Hematopoietic multipotent progenitor cell treated with erythropoietin and hydrocortisone succinate and interleukin-3 and kit ligand, for 4 days (in vitro differentiated cells): Measurements from ENCODE around the gene ATXN7L3.

Experiments
- DNase-seq: peaks from one replicate; pipeline ENCODE4 v3.0.0-alpha.2; 2015

ATXN7L3 gene

DNA sequence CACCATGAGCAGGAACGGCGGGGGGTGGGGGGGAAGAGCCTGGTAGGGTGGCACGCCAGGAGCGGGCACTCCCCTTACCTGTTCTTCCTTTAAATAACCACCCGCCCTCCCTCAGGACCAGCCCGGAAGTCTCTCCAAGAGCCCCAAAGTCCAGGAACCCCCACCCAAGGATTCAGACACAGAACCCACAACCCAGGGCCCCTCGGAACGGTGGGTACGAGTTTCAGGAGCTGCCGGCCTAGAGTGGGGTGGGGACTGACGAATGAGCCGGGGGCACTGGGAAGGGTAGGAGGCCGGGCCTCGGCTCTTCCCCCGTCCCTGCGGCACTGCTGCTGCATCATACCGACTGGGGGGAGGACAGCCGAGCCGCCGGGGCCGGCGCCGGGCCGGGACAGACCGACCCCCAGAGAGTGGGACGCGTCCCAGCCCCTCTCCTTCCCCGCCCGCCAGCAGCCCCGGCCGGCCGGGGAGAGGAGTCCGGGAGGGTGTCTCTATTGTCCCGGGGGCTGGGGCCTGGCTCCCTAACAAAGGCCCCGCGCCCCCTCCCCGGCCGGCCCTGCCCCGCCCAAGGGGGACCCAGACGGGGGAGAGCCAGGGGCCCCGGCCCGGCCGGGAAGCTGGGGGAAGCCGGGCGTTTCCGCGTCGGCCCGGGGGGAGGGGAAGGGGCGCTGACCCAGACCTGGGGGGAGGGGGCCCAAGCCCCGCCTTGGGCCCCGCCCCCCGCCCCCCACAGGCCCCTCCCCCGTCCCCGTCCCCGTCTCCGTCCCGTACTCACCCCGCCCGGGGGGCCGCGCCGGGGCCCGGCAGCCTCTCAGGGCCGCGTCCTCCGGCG, 747 bp downstream of the ATXN7L3 start:
- DNase-seq = peak; percentile 79

DNA sequence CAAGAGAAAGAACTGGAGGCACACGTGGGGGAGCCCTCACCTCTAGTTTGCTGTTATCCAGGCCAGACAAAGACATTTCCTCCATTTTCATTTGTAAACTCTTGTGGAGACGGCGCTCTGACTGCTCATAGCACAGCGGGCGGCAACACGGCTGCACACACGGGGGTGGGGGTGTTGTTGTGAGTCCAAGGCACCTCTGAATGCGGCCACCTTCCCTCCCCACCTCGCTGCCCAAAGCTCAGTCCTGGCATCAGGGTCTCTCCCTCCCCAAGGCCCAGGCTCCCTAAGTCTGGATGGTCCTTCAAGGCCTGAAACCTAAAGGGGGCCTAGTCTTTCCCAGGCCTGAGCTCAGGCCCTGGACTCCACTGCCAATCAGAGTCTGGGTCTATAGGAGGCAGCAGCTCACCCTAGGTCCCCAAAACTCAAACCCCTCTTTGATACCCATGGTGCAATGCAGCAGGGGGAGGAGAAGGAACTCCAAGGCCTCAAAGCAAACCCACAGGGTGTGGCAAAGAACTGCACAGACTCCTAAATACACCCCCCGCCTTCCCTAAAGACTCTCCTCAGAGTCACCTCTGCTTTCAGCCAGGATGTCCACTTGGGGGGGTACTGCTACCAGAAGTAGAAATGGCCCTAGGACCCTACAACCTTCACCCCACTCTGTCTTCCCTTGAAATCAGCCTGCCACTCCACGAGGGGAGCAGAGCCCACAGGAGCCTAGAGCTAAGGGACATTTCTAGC, 1.5 kb downstream of the ATXN7L3 start:
- peak; percentile 98 for DNase-seq

DNA sequence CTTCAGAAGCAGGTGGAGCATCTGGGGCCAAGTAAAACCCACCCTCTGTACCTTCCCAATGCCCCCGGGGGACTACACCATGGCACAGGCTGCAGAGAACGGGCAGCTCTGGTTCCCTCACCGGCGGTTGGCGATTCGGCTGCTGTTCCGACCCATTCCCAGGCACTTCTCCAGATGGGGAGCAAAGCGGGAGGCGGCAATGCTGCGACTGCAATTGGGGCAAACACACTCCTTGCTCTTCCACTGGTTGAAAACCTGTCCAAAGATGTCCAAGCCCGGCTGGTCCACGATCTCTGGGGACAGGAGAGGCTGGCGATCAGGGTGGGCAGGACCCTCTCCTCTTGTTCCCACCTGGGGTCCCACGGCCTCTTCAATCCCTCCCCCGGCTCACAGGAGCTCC, 2.6 kb downstream of the ATXN7L3 start:
- DNase-seq = no peak

DNA sequence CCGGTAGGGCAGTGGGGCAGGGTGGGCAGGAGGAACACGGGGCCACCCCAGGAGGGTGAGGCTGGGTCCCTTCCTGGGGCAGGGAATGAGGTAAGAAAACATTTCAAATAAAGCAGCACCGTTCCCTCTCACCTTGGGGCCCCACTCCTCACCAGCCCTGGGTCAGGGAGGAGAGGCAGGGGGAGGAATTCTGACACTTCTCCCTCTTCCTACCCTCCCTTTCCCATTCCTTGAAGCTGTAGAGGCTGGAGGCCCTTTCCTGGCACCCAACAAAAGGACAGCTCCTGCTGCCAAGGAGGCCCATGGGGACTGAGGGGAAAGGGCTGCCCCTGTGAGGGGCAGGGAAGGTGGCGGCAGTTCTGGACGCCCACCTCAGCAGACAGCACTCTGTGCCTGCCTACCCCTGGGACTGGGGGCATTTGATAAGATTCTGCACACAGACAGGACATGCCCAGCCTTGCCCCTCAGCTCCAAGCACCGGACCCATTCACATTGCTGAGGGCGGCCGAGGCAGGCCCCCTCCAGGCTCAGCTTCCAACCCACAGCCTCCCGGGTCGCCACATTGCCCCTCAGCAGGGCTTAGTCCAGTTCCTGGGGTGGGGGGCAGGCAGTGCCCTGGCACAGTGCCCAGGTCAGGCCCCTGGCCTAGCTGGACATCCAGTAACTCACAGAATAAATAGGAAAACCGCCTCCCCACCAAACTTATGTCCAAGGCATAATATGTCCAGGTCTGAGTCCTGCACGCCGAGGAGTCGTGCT, 6.2 kb downstream of the ATXN7L3 start:
- no peak for DNase-seq

DNA sequence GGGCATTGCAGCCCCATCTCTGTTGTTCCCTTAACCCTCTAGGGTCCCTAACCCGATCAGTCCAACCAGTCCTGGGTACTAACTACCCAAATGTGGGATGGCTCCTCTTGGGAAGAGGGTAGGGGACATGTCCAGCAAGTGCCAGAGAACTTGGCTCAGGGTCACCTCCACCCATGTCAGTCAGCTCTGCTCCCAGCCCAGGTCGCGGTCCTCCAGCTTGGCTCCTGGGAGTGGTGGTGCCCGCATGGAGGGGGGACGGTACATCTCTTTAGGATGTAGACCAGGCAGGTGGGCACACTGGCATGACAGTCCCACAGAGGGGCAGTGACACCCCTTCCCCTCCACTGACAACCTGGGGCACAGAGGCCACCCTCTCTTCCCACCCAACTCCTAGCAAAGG, 6.9 kb downstream of the ATXN7L3 start:
- DNase-seq = no peak

DNA sequence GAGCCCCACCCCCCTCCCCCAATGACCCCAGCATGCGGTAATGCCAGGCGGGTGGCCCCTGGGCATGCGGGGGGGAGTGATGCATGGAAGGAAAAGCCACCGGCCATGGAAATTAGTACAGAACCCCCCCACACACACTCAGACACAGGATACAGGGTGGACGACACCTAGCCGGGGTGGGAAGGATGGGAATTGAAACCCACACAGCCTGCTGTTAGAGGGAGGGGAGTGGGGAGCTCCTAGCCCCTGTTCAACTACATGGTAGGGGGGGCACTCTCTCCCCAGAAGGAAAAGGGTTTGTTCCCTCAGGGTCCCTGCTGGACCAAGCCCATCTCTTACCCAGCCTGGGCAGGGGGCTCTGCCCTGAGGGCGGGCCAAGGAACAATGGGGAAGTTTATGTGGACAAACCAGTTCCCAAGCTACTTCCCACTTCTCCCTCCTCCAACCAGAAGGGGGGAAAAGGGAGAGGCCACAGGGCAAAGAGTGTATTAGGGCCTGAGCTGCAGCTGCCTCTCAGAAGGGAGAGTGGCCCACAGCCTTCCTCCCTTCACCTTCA, 7.7 kb downstream of the ATXN7L3 start:
- DNase-seq = no peak

DNA sequence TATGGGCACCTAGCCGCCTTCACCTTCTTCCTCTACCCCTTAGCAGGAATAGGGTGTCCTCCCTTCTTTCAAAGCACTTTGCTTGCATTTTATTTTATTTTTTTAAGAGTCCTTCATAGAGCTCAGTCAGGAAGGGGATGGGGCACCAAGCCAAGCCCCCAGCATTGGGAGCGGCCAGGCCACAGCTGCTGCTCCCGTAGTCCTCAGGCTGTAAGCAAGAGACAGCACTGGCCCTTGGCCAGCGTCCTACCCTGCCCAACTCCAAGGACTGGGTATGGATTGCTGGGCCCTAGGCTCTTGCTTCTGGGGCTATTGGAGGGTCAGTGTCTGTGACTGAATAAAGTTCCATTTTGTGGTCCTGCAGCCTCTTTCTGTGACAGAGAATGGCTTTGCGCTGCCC, 8.3 kb downstream of the ATXN7L3 start:
- no peak for DNase-seq

DNA sequence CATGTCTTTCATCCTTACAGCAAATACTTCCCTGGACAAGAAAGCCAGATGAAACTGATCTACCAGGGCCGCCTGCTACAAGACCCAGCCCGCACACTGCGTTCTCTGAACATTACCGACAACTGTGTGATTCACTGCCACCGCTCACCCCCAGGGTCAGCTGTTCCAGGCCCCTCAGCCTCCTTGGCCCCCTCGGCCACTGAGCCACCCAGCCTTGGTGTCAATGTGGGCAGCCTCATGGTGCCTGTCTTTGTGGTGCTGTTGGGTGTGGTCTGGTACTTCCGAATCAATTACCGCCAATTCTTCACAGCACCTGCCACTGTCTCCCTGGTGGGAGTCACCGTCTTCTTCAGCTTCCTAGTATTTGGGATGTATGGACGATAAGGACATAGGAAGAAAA, 9.2 kb downstream of the ATXN7L3 start:
- DNase-seq = no peak

DNA sequence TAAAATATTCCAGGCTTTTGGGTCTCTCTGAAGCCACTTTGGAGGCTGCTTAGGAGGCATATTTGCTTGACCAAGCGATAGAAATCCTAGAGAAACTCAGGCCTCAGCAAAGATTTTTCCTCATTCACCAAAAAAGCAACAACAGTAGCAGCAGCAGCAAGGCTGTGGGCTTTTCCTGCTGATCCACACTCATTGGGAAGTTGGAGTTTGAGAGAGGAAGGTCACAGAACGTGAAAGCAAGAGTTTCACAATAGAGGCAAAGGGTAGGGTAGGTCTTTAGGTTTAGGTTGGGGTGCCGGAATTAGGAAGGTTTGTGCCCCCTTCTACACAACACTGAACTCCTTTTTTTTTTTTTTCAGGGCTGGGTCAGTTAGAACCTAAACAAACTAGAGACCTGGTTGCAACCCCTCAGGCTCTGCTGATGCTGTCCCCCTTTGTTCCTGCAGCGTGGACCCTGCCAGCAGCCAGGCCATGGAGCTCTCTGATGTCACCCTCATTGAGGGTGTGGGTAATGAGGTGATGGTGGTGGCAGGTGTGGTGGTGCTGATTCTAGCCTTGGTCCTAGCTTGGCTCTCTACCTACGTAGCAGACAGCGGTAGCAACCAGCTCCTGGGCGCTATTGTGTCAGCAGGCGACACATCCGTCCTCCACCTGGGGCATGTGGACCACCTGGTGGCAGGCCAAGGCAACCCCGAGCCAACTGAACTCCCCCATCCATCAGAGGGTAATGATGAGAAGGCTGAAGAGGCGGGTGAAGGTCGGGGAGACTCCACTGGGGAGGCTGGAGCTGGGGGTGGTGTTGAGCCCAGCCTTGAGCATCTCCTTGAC, 10.9 kb downstream of the ATXN7L3 start:
- DNase-seq = no peak

DNA sequence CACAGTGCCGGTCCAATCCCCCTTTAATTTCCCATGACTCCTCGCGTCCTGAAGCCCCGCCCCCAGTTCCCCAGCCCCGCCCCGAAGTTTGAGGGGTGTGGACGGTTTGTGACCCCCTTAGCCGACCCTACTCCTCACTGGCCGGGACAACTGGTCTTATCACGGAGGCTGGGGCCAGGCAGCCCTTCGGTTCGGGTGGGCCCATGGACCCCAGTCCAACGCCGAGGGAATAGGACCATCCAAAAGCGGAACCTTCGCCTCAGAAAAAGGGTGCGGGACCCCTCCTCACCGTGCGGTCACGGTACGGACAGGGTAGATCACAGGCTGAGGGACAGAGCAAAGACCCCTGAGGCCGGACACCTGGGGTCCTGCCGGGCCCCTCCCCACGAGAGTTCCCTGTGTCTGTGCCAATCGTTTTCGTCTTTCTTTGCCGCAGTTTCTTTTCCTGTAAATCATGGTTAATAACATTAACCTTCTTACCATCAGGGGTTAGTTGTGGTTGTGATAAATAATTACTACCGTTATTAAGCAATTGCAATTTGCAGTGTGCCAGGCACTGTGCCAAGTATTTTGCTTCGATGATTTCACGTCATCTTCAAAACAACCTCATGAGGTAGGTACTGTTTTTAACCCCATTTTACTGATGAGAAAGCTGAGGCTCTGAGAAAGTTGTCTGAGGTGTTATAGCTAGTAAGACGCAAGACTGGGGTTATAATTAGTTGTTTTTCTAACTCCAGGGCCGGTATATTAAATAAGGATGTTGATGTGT, 12.4 kb downstream of the ATXN7L3 start:
- DNase-seq = peak; percentile 55

DNA sequence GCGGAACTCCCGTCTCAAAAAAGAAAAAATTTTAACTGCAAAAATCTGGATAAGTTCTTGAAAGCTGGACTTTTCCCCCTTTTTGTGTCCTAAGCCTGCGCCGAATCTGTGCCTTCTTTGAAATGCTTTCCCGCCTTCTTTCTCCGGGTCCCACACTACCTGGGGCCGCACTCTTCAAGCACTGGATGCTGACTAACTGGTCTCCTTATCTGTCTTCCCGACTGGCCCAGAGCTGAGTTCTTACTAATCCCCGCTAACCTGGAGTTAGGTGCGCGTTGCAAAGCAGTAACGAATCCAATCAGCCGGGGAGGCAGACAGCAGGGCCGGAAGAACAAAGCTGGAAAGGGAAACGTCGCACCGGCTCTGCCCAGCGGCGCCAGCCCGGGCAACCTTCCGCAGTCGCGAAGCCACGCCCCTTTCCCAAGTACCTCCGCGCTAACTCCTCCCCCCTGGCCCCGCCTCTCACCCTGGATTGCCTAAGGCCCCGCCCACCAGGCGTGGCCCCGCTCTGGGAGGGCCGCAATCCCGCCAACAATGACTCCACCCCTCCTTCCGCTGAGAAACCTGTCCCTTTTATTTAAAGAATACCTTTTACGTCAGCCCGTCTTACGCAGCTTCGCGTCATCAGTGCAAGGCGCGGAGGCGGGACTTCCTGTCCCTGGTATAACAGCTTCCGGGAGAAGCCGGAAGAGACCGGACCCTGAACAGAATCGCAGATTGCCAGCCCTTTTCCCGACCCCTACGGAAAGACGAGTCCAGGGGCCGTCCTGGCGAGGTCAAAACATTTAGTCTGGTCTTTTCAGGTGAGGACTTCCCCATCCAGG, 13.2 kb downstream of the ATXN7L3 start, which contains the start of gene TMUB2:
Gene TMUB2, plus strand, starts transcription at position 666 of the 824 bp plus-strand sequence. CDS start 737 bp downstream, outside the sequence.
- peak; percentile 100 for DNase-seq

DNA sequence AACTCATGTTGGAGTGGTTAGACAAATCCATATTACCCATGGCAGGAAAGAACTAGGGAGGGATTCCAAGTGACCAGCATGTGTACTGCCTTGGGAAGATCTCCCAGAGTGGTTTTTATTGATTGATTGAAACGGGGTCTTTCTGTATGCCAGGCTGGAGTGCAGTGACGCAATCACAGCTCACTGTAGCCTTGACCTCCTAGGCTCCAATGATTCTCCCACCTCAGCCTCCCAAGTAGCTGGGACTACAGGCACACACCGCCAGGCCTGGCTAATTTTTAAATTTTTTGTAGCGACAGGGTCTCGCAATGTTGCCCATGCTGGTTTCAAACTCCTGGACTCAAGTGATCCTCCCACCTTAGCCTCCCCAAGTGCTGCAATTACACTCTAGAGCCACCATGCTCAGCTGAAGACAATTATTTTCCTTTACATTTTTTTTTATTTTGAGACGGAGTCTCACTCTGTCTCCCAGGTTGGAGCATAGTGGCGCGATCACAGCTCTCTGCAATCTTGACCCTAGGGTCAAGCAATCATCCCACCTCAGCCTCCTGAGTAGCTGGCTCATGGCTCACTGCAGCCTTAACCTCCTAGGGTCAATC, 15.4 kb downstream of the ATXN7L3 start:
- peak; percentile 29 for DNase-seq

DNA sequence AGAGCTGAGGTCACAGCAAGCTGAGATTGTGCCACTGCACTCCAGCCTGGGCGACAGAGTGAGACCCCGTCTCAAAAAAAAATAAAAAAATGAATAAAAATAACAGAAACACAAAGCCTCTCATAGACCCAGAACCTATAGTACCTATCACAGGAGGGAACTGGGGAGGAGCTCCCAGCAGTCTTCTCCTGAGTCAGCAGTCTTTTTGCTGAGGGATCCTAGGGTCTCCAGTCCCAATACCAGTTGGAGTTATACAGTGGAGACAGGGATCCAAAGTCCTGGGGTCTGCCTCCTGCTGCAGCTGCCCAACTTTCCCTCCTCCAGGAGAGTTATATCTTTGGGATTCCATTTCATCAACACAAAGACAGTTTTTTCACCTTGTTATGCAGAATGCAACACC, 16.7 kb downstream of the ATXN7L3 start:
- DNase-seq = no peak

DNA sequence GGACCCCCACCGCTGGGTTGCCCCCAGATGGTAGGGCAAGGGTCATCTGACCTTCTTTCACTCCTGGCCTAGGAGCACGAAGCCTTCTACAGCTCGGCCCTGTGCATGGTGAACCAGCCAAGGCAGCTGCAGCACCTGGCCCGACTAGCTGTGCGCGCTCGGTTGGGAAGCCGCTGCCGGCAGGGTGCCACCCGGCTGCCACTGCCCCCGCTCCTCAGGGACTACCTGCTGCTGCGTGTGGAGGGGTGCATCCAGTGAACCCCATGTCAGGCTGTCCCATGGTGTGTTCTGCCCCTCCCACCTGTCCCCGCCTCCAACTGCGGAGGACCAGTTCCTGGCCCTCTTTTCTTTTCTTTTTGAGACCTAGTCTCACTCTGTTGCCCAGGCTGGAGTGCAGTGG, 21.6 kb downstream of the ATXN7L3 start:
- DNase-seq = no peak

DNA sequence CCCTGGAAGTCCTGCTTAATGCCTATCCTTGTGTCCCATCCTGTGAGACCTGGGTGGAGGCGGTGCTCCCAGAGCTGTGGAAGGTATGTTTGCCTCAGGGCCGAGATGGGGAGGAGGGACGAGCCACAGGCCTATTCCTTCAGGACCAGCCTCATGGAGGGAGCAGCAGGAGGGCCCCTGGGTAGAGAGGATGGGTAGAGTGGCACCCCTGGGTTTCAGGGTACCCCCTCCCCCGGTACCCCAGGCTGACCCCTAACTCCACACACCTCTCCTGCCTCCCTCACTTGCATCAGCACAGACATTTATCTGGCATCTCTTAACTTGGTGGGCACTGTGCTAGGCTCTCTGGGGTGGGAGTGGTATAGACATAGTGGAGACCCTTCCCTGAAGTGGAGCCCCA, 22.0 kb downstream of the ATXN7L3 start:
- DNase-seq = no peak

DNA sequence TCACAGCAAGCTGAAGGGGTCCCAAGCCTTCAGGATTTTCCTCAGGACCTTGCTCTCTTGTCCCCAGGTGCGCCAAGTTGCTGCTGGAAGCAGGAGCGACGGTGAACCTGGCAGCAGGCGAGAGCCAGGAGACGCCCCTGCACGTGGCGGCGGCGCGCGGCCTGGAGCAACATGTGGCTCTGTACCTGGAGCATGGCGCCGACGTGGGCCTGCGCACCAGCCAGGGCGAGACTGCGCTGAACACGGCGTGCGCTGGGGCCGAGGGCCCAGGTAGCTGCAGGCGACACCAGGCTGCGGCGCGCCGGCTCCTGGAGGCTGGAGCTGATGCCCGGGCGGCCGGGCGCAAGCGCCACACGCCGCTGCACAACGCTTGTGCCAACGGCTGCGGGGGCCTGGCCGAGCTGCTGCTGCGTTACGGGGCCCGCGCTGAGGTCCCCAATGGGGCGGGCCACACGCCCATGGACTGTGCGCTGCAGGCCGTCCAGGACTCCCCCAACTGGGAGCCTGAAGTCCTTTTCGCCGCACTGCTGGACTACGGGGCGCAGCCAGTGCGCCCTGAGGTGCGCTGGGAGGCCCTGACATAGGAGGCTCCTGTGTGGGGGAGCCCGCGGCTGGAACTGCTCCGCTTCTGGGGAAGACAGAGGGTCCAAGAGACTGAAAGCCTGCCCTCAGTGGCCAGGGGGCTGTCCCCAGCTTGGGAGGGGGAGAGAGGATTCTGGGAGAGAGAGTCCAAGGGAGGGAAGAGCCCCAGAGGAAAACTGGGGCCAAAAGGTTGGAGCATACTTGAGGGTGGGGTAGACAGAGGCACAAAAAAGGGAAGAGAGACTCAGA, 22.8 kb downstream of the ATXN7L3 start:
- no peak for DNase-seq

DNA sequence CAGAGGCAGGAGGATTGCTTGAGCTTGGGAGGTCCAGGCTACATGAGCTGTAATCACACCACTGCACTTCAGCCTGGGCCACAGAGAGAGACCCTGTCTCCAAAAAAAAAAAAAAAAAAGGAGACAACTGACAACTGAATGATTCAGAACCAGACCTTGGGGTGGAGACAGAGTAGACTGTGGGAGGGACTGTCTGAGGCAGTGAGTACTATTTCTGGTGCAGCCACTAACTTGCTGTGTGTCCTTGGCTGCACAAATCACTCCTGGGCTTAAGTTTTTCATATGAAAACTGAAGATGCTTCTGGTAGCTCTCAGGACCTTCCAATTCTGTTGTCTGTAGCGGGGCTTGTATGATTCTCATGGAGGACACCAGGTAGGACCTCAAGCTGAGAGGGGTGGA, 23.4 kb downstream of the ATXN7L3 start:
- no peak for DNase-seq

DNA sequence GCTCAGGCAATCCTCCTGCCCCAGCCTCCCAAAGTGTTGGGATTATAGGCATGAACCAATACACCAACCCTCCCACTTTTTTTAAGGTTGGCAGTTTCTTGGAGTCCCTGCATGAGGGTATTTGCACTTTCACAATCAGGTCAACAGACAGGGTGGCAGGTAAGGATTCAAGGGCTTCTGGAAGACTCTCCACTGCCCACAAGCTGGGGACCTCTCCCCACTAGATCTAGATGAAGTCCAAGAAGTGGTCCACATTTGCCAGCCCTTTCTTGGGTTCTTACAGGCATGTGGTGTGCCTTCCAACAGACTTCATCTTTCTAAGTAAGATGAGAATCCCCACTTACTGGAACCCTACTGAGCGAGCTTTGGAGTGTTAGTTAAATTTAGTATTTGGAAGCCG, 25.3 kb downstream of the ATXN7L3 start:
- no peak for DNase-seq

DNA sequence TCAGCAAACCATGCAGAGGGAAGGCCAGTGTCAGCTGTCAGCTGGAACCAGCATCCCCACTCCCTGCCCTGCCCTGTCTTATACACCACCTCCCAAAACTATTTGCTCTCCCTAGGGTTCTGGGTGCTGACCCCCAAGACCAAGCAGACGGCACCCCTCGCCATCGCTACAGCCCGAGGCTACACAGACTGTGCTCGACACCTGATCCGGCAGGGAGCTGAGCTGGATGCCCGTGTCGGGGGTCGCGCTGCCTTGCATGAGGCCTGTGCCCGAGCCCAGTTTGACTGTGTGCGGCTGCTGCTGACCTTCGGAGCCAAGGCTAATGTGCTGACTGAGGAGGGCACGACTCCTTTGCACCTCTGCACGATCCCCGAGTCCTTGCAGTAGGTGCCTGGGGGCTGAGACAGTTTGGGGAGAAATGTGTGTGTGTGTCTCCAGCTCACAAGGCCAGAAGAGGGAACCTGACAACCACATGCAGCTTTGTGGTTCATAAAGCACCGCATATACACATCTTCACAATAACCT, 27.7 kb downstream of the ATXN7L3 start:
- no peak for DNase-seq
